ENCODE results near the gene INAVA. TPM values are rescaled to one million over a fixed set of nuclear protein-coding genes. Genes with fewer than 3 reads are reported as not detected.
"Not testable (repeated sequence)": the region's sequence is repeated elsewhere in the genome, so short reads cannot be mapped to it uniquely, and the experiment has no call there.

The INAVA gene
- total RNA-seq, 1 donor from 2014 or later = 23.7 TPM

DNA sequence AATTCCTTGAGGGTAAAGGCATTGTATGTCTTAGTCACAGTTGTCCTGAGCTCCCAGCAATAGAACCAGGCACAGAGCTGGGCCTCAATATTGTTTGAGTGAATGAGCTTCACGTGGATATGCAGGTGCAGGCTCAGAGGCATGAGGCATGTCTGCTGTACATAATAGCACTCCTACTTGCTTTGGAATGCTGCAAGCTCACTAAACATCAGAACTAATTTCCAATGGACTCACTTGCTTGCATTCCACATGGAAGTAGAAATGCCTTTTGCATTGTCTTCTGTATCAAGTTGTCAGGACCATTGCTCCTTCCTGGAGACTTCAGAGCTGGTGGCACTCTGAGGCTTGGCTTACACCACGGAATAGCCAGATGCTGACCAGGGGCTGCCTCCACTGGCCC is 37.1 kb downstream of the INAVA start:
- Histone ChIP-seq H3K4me2 (no peak overlapping the region), H3K27ac (no peak overlapping the region), H3K27me3 (no peaks in the 10 kb centered on the region), H3K4me1 (no peaks in the 10 kb centered on the region), H3K4me3 (no peak overlapping the region), H3K9me3 (ENCODE audit: low read depth) (no peaks in the 10 kb centered on the region), H3K36me3 (no peaks in the 10 kb centered on the region), H3K79me2 (ENCODE audit: low read depth) (no peaks in the 10 kb centered on the region), H2AFZ (replicated peaks) (no peak overlapping the region), H3F3A (ENCODE audit: low read depth) (no peaks in the 10 kb centered on the region), H4K20me1 (ENCODE audit: low read depth) (no peaks in the 10 kb centered on the region), H3K9ac (no peak overlapping the region)
- H3K4me1 Mint-ChIP-seq = no peaks in the 10 kb centered on the region
- no peak overlapping the region for H3K4me3 Mint-ChIP-seq
- no peaks in the 10 kb centered on the region for H3K36me3 Mint-ChIP-seq
- no peak for DNase-seq (ENCODE audit: low spot score)
- H3K27me3 Mint-ChIP-seq (ENCODE audit: insufficient read depth, low read depth) = peaks cover 2% of the 10 kb centered on the region
- TF ChIP-seq CTCF (IDR thresholded peaks at IDR 0.05) (no peak), EZH2 (IDR thresholded peaks at IDR 0.05) (no peak), EZH2phosphoT487 (IDR thresholded peaks at IDR 0.05) (no peak)
- no peaks in the 10 kb centered on the region for H3K9me3 Mint-ChIP-seq
- H3K27ac Mint-ChIP-seq = no peak overlapping the region

GRCh38 chr1:200934676-200935245 is 40.1 kb downstream of the INAVA start:
- Histone ChIP-seq H2AFZ (replicated peaks) (no peak overlapping the region), H3K27ac (no peak overlapping the region)
- DNase-seq (ENCODE audit: low spot score) = no peak

DNA sequence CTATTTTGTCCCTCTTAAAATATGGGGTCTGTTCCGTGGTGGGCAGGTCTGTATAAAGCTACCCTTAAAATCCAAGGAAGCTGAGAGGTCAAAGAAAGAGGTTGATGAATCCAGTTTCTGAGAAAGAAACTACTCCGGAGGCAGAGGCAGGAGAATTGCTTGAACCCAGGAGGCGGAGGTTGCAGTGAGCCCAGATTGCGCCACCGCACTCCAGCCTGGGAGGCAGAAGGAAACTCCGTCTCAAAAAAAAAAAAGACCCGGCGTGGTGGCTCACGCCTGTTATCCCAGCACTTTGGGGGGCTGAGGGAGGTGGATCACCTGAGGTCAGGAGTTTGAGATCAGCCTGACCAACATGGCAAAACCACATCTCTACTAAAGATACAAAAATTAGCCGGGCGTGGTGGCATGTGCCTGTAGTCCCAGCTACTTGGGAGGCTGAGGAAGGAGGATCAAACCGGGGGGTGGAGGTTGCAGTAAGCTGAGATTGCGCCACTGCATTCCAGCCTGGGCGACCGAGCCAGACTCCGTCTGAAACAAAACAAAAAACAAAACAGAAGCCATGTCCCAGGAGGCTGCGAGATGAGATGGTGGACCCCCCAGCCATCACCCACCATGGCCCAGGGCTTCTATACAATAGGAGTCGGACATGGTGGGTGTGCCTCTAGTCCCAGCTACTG is 40.7 kb downstream of the INAVA start:
- H3K36me3 Mint-ChIP-seq; H3K27me3 ChIP-seq; H3K27ac ChIP-seq; H3K4me2 ChIP-seq; H3K27ac Mint-ChIP-seq; H3K4me3 Mint-ChIP-seq; H3K9me3 Mint-ChIP-seq; H4K20me1 ChIP-seq (ENCODE audit: low read depth); H3K36me3 ChIP-seq; H3F3A ChIP-seq (ENCODE audit: low read depth); H3K4me1 Mint-ChIP-seq; H3K79me2 ChIP-seq (ENCODE audit: low read depth); H3K27me3 Mint-ChIP-seq (ENCODE audit: insufficient read depth, low read depth); DNase-seq (ENCODE audit: low spot score); H3K4me3 ChIP-seq; H3K9me3 ChIP-seq (ENCODE audit: low read depth); H2AFZ ChIP-seq (replicated peaks); H3K9ac ChIP-seq; H3K4me1 ChIP-seq: not testable (repeated sequence)

More at GRCh38 chr1:200934676-200935245, 40.1 kb downstream of the INAVA start:
- Mint-ChIP-seq H3K4me1 (no peaks in the 10 kb centered on the region), H3K27me3 (ENCODE audit: insufficient read depth, low read depth) (peaks cover 2% of the 10 kb centered on the region), H3K9me3 (no peaks in the 10 kb centered on the region), H3K36me3 (no peaks in the 10 kb centered on the region), H3K4me3 (no peak overlapping the region), H3K27ac (no peak overlapping the region)
- H3K27me3 ChIP-seq = no peaks in the 10 kb centered on the region
- H3K36me3 ChIP-seq = no peaks in the 10 kb centered on the region
- no peaks in the 10 kb centered on the region for H4K20me1 ChIP-seq (ENCODE audit: low read depth)
- H3K79me2 ChIP-seq (ENCODE audit: low read depth) = no peaks in the 10 kb centered on the region
- H3K4me1 ChIP-seq = no peaks in the 10 kb centered on the region
- H3K9ac ChIP-seq = no peak overlapping the region
- no peak overlapping the region for H3K4me3 ChIP-seq
- no peaks in the 10 kb centered on the region for H3K9me3 ChIP-seq (ENCODE audit: low read depth)
- H3F3A ChIP-seq (ENCODE audit: low read depth) = no peaks in the 10 kb centered on the region
- no peak for TF ChIP-seq EZH2 (IDR thresholded peaks at IDR 0.05)
- no peak for TF ChIP-seq EZH2phosphoT487 (IDR thresholded peaks at IDR 0.05)
- TF ChIP-seq CTCF (IDR thresholded peaks at IDR 0.05) = no peak
- H3K4me2 ChIP-seq = no peak overlapping the region

- H3K9me3 Mint-ChIP-seq = peaks cover 13% of the 10 kb centered on the region
- H3K27me3 Mint-ChIP-seq (ENCODE audit: insufficient read depth, low read depth) = peaks cover 2% of the 10 kb centered on the region
- no peak overlapping the region for H3K9ac ChIP-seq
- no peaks in the 10 kb centered on the region for H3K4me1 ChIP-seq
- no peaks in the 10 kb centered on the region for H3K36me3 Mint-ChIP-seq
- no peak overlapping the region for H2AFZ ChIP-seq (replicated peaks)
- no peaks in the 10 kb centered on the region for H3K27me3 ChIP-seq
- no peaks in the 10 kb centered on the region for H4K20me1 ChIP-seq (ENCODE audit: low read depth)
- no peaks in the 10 kb centered on the region for H3K79me2 ChIP-seq (ENCODE audit: low read depth)
- H3K27ac ChIP-seq = no peak overlapping the region
- TF ChIP-seq EZH2 (IDR thresholded peaks at IDR 0.05) = no peak
- no peak for TF ChIP-seq EZH2phosphoT487 (IDR thresholded peaks at IDR 0.05)
- no peak for TF ChIP-seq CTCF (IDR thresholded peaks at IDR 0.05)
- H3K4me3 ChIP-seq = no peak overlapping the region
- peaks cover 3% of the 10 kb centered on the region for H3K36me3 ChIP-seq
- H3K9me3 ChIP-seq (ENCODE audit: low read depth) = no peaks in the 10 kb centered on the region
- no peaks in the 10 kb centered on the region for H3F3A ChIP-seq (ENCODE audit: low read depth)
- DNase-seq (ENCODE audit: low spot score) = no peak
- H3K4me2 ChIP-seq = no peak overlapping the region
- H3K27ac Mint-ChIP-seq = no peak overlapping the region
- H3K4me3 Mint-ChIP-seq = no peak overlapping the region
- no peaks in the 10 kb centered on the region for H3K4me1 Mint-ChIP-seq
These were observed 44.3 kb downstream of the INAVA start for GRCh38 chr1:200938955-200939354.

Measured in neural progenitor cell (in vitro differentiated cells).